Body of pancreas (tissue), 4 donors: ENCODE results near the gene LAMC2. TPM values are rescaled to one million over a fixed set of nuclear protein-coding genes. Genes with fewer than 3 reads are reported as not detected.
"Not testable (repeated sequence)": the region's sequence is repeated elsewhere in the genome, so short reads cannot be mapped to it uniquely, and the experiment has no call there.

Experiments
- ATAC-seq: fragments of 150-250 bp; one replicate; pipeline ENCODE4 v1.9.1; 2016
- DNase-seq, 4 donors: peaks; one replicate each; pipeline ENCODE4 v3.0.0-alpha.2; 2019
- H3K27ac ChIP-seq, 4 donors: fragments of 200-600 bp; sonication (generic); 1 replicate in 3 of 4; 2 replicates in 1 of 4; pipeline versions ENCODE4 v1.5.1 to v1.6.1; 2016 to 2019; ENCODE audit warnings: mild to moderate bottlenecking in 1 of 4, mixed read lengths in 1 of 4, moderate library complexity in 1 of 4
- H3K27me3 ChIP-seq, 2 donors: fragments of 200-600 bp; sonication (generic); one replicate each; pipeline ENCODE4 v1.6.0; 2016; ENCODE audit warnings: mild to moderate bottlenecking in 1 of 2
- H3K36me3 ChIP-seq, 2 donors: fragments of 200-600 bp; sonication (generic); replicated peaks in 1 of 2; 2 replicates each; pipeline ENCODE4 v1.5.1; 2016; ENCODE audit warnings: low read depth in 2 of 2; ENCODE audit not compliant: insufficient read depth in 1 of 2
- H3K4me1 ChIP-seq: fragments of 200-600 bp; sonication (generic); one replicate; pipeline ENCODE4 v1.6.0; 2016
- H3K4me3 ChIP-seq, 2 donors: fragments of 200-600 bp; sonication (generic); 1 replicate in 1 of 2; 2 replicates in 1 of 2; pipeline ENCODE4 v1.5.1; 2016 to 2019
- H3K9me3 ChIP-seq, 3 donors: fragments of 200-600 bp; sonication (generic); 1 replicate in 2 of 3; 2 replicates in 1 of 3; pipeline ENCODE4 v1.5.1; 2016
- POLR2A ChIP-seq, 3 donors: fragments of 450-650 bp; IDR thresholded peaks; one replicate each; pipeline ENCODE4 v1.6.1; 2016; ENCODE audit warnings: antibody characterized with exemption in 3 of 3, mild to moderate bottlenecking in 2 of 3
- WGBS, 2 donors: methylation state at CpG; one replicate each; pipeline ENCODE4 v1.1.5; 2017; 5-methylcytosine and 5-hydroxymethylcytosine counted together
- intact Hi-C: fragments of 100-400 bp; cut with DNase I; formaldehyde crosslinking; loops from one replicate; pipeline ENCODE4 v1.15.1; 2023
- total RNA-seq, 2 donors: library from RNA; depleted of rRNA; stranded (reverse); fragments of >200 nt; gene quantifications; one replicate each; pipeline ENCODE4 v1.1.0, GENCODE V29; 2016
- TF ChIP-seq, protein P1 (sequence below), 7 experiments: fragments of 450-650 bp in 4 of 7; fragments of 200-600 bp in 3 of 7; sonication (generic) in 3 of 7; IDR thresholded peaks; one replicate each; pipeline ENCODE4 v1.5.1; 2016 to 2019; ENCODE audit warnings: antibody characterized with exemption in 7 of 7

LAMC2 gene
- total RNA-seq, 2 donors from 2014 or later, result 3.6 to 6.7 TPM

DNA sequence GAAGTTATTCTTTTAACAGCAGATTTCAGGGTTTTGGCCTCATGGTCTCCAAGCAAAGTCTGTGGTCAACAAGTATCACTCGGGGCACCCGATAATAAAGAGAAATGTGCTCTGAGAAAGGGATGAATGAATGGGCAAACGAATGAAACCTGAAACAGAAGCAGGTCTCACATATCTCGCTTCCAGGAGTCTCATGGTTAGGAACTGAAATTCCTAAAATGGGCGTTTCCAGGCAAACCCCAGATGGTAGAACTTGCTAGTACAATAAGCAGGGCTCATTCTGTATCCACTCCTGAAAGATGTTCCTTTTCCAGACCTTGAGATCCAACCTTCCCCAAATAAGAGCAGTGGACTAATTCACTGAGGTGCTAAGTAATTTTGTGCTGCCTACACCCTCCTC lies 87.2 kb downstream of the LAMC2 start:
- 74 to 85% methylated on average over 5 of the region's 5 CpGs for WGBS, 2 donors
- Histone ChIP-seq H3K4me1 (no peaks in the 10 kb centered on the region), H3K27me3 (no peaks in the 10 kb centered on the region), H3K9me3 (no peaks in the 10 kb centered on the region), H3K27ac (no peak overlapping the region), H3K36me3 (no peaks in the 10 kb centered on the region), H3K4me3 (no peak overlapping the region)
- intact Hi-C loops, result no loop called here
- ATAC-seq (no peak), DNase-seq (no peak)
- no peak for TF ChIP-seq POLR2A (IDR thresholded peaks at IDR 0.05)
- TF ChIP-seq, protein P1, sequence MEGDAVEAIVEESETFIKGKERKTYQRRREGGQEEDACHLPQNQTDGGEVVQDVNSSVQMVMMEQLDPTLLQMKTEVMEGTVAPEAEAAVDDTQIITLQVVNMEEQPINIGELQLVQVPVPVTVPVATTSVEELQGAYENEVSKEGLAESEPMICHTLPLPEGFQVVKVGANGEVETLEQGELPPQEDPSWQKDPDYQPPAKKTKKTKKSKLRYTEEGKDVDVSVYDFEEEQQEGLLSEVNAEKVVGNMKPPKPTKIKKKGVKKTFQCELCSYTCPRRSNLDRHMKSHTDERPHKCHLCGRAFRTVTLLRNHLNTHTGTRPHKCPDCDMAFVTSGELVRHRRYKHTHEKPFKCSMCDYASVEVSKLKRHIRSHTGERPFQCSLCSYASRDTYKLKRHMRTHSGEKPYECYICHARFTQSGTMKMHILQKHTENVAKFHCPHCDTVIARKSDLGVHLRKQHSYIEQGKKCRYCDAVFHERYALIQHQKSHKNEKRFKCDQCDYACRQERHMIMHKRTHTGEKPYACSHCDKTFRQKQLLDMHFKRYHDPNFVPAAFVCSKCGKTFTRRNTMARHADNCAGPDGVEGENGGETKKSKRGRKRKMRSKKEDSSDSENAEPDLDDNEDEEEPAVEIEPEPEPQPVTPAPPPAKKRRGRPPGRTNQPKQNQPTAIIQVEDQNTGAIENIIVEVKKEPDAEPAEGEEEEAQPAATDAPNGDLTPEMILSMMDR (IDR thresholded peaks at IDR 0.05), result no peak

DNA sequence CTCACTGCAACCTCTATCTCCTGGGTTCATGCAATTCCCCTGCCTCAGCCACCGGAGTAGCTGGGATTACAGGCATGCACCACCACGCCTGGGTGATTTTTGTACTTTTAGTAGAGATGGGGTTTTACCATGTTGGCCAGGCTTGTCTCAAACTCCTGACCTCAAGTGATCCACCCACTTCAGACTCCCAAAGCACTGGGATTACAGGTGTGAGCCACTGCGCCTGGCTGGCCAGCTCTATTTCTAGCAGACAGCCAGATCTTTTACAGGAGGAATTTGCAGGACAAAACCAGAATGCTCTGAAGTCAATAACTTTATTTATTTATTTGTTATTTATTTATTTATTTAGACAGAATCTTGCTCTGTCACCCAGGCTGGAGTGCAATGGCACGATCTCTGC lies 87.9 kb downstream of the LAMC2 start:
- ATAC-seq, DNase-seq, H3K4me3 ChIP-seq, H3K27me3 ChIP-seq, intact Hi-C loops, H3K9me3 ChIP-seq, H3K36me3 ChIP-seq, H3K4me1 ChIP-seq, H3K27ac ChIP-seq: not testable (repeated sequence)
- WGBS, 2 donors, result 95 to 96% methylated on average over 4 of the region's 4 CpGs

- TF ChIP-seq POLR2A (IDR thresholded peaks at IDR 0.05), result no peak
- TF ChIP-seq, protein P1 (IDR thresholded peaks at IDR 0.05), result no peak
- Histone ChIP-seq H3K27ac (no peak overlapping the region), H3K36me3 (no peaks in the 10 kb centered on the region), H3K9me3 (no peaks in the 10 kb centered on the region), H3K27me3 (no peaks in the 10 kb centered on the region), H3K4me1 (no peaks in the 10 kb centered on the region), H3K4me3 (no peak overlapping the region)
- DNase-seq (no peak), ATAC-seq (no peak)
- intact Hi-C loops, result loop anchor here (5.0 kb wide), 1 partner anchor 47 kb away; no protein-coding TSS in a partner anchor
- WGBS, 2 donors, result 68 to 75% methylated on average over 3 of the region's 3 CpGs
These were observed 88.8 kb downstream of the LAMC2 start for GRCh38 chr1:183274836-183275235.

DNA sequence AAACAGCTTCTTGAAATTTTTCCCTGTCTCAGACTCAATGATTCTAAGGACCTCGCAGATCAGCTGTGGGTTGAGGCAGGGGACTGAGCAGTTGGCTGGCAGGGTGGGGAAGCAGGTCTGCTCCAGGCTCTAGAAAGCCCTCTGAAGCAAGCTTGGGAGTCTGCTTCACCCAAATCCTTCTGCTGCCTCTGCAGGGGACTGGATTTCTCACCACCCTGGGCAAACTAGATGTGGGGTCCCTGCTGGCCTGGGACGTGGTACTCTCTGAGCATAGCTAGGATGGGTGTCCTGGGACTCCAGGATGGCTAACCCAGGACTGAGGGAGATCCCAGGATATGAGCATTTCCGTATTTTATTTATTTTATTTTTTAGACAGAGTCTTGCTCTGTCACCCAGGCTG lies 89.3 kb downstream of the LAMC2 start:
- intact Hi-C loops, result loop anchor here (5.0 kb wide), 1 partner anchor 47 kb away; no protein-coding TSS in a partner anchor
- ATAC-seq (no peak), DNase-seq (no peak)
- WGBS, 2 donors, result 76 to 77% methylated on average over 3 of the region's 3 CpGs
- TF ChIP-seq, protein P1 (IDR thresholded peaks at IDR 0.05), result no peak
- no peak for TF ChIP-seq POLR2A (IDR thresholded peaks at IDR 0.05)
- no peaks in the 10 kb centered on the region for H3K4me1 ChIP-seq
- H3K4me3 ChIP-seq, result no peak overlapping the region
- no peaks in the 10 kb centered on the region for H3K36me3 ChIP-seq
- no peaks in the 10 kb centered on the region for H3K27me3 ChIP-seq
- no peak overlapping the region for H3K27ac ChIP-seq
- no peaks in the 10 kb centered on the region for H3K9me3 ChIP-seq

GRCh38 chr1:183276386-183277080 lies 90.5 kb downstream of the LAMC2 start:
- ATAC-seq, result no peak
- TF ChIP-seq POLR2A (IDR thresholded peaks at IDR 0.05), result no peak
- TF ChIP-seq, protein P1 (IDR thresholded peaks at IDR 0.05), result no peak

More at GRCh38 chr1:183276386-183277080, 90.5 kb downstream of the LAMC2 start:
- H3K36me3 ChIP-seq, result no peaks in the 10 kb centered on the region
- no peak overlapping the region for H3K4me3 ChIP-seq
- WGBS, 2 donors, result 87 to 88% methylated on average over 9 of the region's 9 CpGs
- H3K9me3 ChIP-seq, result no peaks in the 10 kb centered on the region
- no peaks in the 10 kb centered on the region for H3K27me3 ChIP-seq
- no peak for DNase-seq
- intact Hi-C loops, result loop anchor here (5.0 kb wide), 1 partner anchor 46 kb away; no protein-coding TSS in a partner anchor
- H3K27ac ChIP-seq, result no peak overlapping the region
- H3K4me1 ChIP-seq, result peaks cover 4% of the 10 kb centered on the region
